B cell (primary cell): ENCODE data around the gene MORC2. TPM values are rescaled to one million over a fixed set of nuclear protein-coding genes. Genes with fewer than 3 reads are reported as not detected.

ENCODE experiments used
- ATAC-seq: fragments of 200-7000 bp; cut with Tn5 transposase; one replicate; pipeline ENCODE4 v1.10.0; 2021; ENCODE audit warnings: low read depth, mild to moderate bottlenecking, moderate number of reproducible peaks, moderate library complexity
- CTCF ChIA-PET: fragments of 350-600 bp; sonication (Branson Sonifier 250); formaldehyde crosslinking; loops from one replicate; lab custom pipeline; 2021; ENCODE audit warnings: antibody characterized with exemption, inconsistent platforms; lab: Charles Lee
- POLR2A ChIA-PET: fragments of 350-600 bp; sonication (Branson Sonifier 250); formaldehyde crosslinking; loops from one replicate; lab custom pipeline; 2021; ENCODE audit warnings: antibody characterized with exemption; lab: Charles Lee
- DNase-seq: peaks from one replicate; pipeline ENCODE4 v3.0.0; 2013
- H2AFZ ChIP-seq: 2 replicates; pipeline ENCODE4 v1.6.1; 2012; ENCODE audit warnings: mild to moderate bottlenecking, low read depth, low read length; ENCODE audit not compliant: insufficient read depth, poor library complexity, severe bottlenecking
- H3K27ac ChIP-seq, 2 donors: 1 replicate in 1 of 2; 2 replicates in 1 of 2; pipeline ENCODE4 v1.5.1; 2012 to 2013; ENCODE audit warnings: low read length in 2 of 2, mild to moderate bottlenecking in 2 of 2, moderate library complexity in 1 of 2
- H3K27me3 ChIP-seq, 4 experiments: fragments of 200-600 bp in 1 of 4; sonication (generic) in 1 of 4; replicated peaks in 1 of 4; 1 replicate in 2 of 4; 2 replicates in 2 of 4; pipeline versions ENCODE4 v1.6.1 to v1.7.0; 2013 to 2016; ENCODE audit warnings: low read length in 3 of 4, mild to moderate bottlenecking in 2 of 4, mixed read lengths in 1 of 4, moderate library complexity in 1 of 4; ENCODE audit not compliant: insufficient read depth in 4 of 4, control insufficient read depth in 3 of 4; ENCODE audit errors: control extremely low read depth in 1 of 4
- H3K36me3 ChIP-seq, 2 experiments: replicated peaks in 1 of 2; 1 replicate in 1 of 2; 2 replicates in 1 of 2; pipeline versions ENCODE4 v1.6.1 to v1.7.1; 2013; ENCODE audit warnings: low read length in 1 of 2; ENCODE audit not compliant: insufficient read depth in 2 of 2, control insufficient read depth in 1 of 2; ENCODE audit errors: control extremely low read depth in 1 of 2, extremely low read depth in 1 of 2
- H3K4me1 ChIP-seq, 2 donors: fragments of 200-600 bp in 1 of 2; sonication (generic) in 1 of 2; 1 replicate in 1 of 2; 2 replicates in 1 of 2; pipeline versions ENCODE4 v1.5.1 to v1.6.1; 2013 to 2017; ENCODE audit warnings: low read length in 2 of 2; ENCODE audit not compliant: control insufficient read depth in 2 of 2, insufficient read depth in 2 of 2
- H3K4me2 ChIP-seq: replicated peaks from 2 replicates; pipeline ENCODE3; 2012; ENCODE audit warnings: mild to moderate bottlenecking, low read depth, low read length; ENCODE audit not compliant: poor library complexity, severe bottlenecking
- H3K4me3 ChIP-seq, 5 experiments: fragments of 200-600 bp in 1 of 5; sonication (generic) in 1 of 5; 1 replicate in 3 of 5; 2 replicates in 2 of 5; pipeline versions ENCODE4 v1.5.1 to v1.7.0; 2011 to 2016; ENCODE audit warnings: low read length in 4 of 5, mild to moderate bottlenecking in 4 of 5, low read depth in 2 of 5, control low read depth in 1 of 5, moderate library complexity in 1 of 5; ENCODE audit not compliant: insufficient read depth in 1 of 5; ENCODE audit errors: control extremely low read depth in 1 of 5, extremely low read depth in 1 of 5
- H3K79me2 ChIP-seq: fragments of 200-600 bp; sonication (generic); one replicate; pipeline ENCODE4 v1.6.0; 2016; ENCODE audit warnings: low read length; ENCODE audit not compliant: control insufficient read depth, insufficient read depth
- H3K9ac ChIP-seq: fragments of 200-600 bp; sonication (generic); 2 replicates; pipeline ENCODE4 v1.6.1; 2017; ENCODE audit warnings: mild to moderate bottlenecking, low read length, moderate library complexity
- H3K9me3 ChIP-seq, 3 donors: one replicate each; pipeline versions ENCODE4 v1.6.1 to v1.7.1; 2013; ENCODE audit warnings: low read length in 2 of 3; ENCODE audit not compliant: control insufficient read depth in 2 of 3, insufficient read depth in 1 of 3; ENCODE audit errors: control extremely low read depth in 1 of 3
- H4K20me1 ChIP-seq: 2 replicates; pipeline ENCODE4 v1.6.0; 2012; ENCODE audit warnings: mild to moderate bottlenecking, low read length; ENCODE audit not compliant: insufficient read depth, control insufficient read depth, poor library complexity, severe bottlenecking
- H3K27ac Mint-ChIP-seq: one replicate; pipeline ENCODE4 v1.8.0; 2021; ENCODE audit warnings: mixed read lengths
- H3K27me3 Mint-ChIP-seq: one replicate; pipeline ENCODE4 v1.8.0; 2021; ENCODE audit warnings: mixed read lengths
- H3K4me1 Mint-ChIP-seq: one replicate; pipeline ENCODE4 v1.8.0; 2021; ENCODE audit warnings: mixed read lengths
- H3K4me3 Mint-ChIP-seq: one replicate; pipeline ENCODE4 v1.8.0; 2021; ENCODE audit warnings: mixed read lengths
- H3K9me3 Mint-ChIP-seq: one replicate; pipeline ENCODE4 v1.8.0; 2022; ENCODE audit warnings: mixed read lengths; ENCODE audit not compliant: insufficient read depth
- EZH2 ChIP-seq: IDR thresholded peaks from 2 replicates; pipeline ENCODE4 v1.6.1; 2012; ENCODE audit warnings: borderline replicate concordance, low read depth, mild to moderate bottlenecking, moderate library complexity, low read length; ENCODE audit not compliant: insufficient read depth, poor library complexity, severe bottlenecking
- WGBS: methylation state at CpG from one replicate; pipeline ENCODE4 v1.1.5; 2013; ENCODE audit warnings: missing lambda C conversion rate; ENCODE audit not compliant: insufficient coverage; 5-methylcytosine and 5-hydroxymethylcytosine counted together
- intact Hi-C: fragments of 100-400 bp; cut with micrococcal nuclease; formaldehyde crosslinking; loops from one replicate; pipeline ENCODE4 v1.10.0; 2022
- polyA plus RNA-seq: library from polyadenylated mRNA; depleted of rRNA; stranded (reverse); fragments of >200 nt; gene quantifications from 2 replicates; pipeline ENCODE4 v1.2.3, GENCODE V29; 2012
- total RNA-seq, 2 donors: library from RNA; stranded (reverse); fragments of 120-200 nt in 1 of 2; gene quantifications; 1 replicate in 1 of 2; 2 replicates in 1 of 2; pipeline versions ENCODE4 v1.2.3 to v1.2.4, GENCODE V29; 2013 to 2022
- TF ChIP-seq, protein P1 (sequence below): fragments of 200-600 bp; IDR thresholded peaks from one replicate; pipeline ENCODE4 v1.8.0; 2022; ENCODE audit warnings: antibody characterized with exemption, mild to moderate bottlenecking

The MORC2 gene
- total and polyA plus RNA-seq, 2 donors (not counting 1 experiment from before 2014, with no cell fraction given), result 10.1 to 25.0 TPM

DNA sequence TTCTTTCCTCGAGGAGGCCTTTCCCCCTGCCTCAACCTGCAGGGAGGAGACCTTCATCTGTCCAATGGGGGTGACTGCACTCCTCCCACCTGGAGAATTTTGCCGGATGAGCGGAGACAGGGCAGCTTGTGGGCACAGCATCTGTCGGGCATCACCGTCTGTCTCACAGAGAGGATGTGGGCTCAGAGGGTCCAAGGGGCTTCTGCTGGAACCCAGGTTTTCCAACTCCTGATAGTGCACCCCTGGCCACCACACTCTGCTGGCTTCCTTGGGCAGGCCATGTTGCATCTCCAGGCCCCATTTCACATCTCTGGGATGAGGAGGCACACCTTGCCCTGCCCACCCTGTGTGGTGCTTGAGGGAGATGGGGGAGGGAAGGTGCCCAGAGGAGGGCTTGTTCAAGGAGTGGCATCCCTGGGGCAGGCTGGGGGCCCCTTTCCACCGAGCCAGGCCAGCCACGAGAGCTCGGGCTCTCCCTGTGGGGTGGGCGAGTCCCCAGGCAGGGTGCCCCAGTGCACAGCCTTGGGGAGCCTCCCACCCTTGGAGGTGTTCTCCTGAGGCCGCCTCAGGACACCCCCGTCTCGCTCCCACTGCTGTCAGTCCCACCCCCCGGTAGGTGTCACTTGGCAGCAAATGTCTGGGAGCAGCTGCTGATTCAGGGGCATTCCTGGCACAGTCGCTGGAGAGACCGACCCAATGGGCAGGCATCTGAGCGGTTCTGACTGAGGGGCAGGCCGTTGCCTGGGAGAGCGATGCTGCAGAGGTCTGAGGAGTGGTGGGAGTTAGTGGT lies 84.2 kb downstream of the MORC2 start:
- Histone ChIP-seq H2AFZ (no peak overlapping the region), H3K4me1 (no peaks in the 10 kb centered on the region), H3K79me2 (no peaks in the 10 kb centered on the region), H3K4me3 (no peak overlapping the region), H4K20me1 (no peaks in the 10 kb centered on the region), H3K27me3 (no peaks in the 10 kb centered on the region), H3K9ac (no peak overlapping the region), H3K9me3 (no peaks in the 10 kb centered on the region), H3K4me2 (no peak overlapping the region), H3K36me3 (no peaks in the 10 kb centered on the region), H3K27ac (no peak overlapping the region)
- intact Hi-C loops, result no loop called here
- POLR2A ChIA-PET, result no interaction called here
- H3K4me1 Mint-ChIP-seq, result no peaks in the 10 kb centered on the region
- ATAC-seq (no peak), DNase-seq (no peak)
- CTCF ChIA-PET, result no interaction called here
- H3K9me3 Mint-ChIP-seq, result no peaks in the 10 kb centered on the region
- H3K4me3 Mint-ChIP-seq, result no peak overlapping the region
- TF ChIP-seq EZH2, result no peak
- TF ChIP-seq, protein P1, sequence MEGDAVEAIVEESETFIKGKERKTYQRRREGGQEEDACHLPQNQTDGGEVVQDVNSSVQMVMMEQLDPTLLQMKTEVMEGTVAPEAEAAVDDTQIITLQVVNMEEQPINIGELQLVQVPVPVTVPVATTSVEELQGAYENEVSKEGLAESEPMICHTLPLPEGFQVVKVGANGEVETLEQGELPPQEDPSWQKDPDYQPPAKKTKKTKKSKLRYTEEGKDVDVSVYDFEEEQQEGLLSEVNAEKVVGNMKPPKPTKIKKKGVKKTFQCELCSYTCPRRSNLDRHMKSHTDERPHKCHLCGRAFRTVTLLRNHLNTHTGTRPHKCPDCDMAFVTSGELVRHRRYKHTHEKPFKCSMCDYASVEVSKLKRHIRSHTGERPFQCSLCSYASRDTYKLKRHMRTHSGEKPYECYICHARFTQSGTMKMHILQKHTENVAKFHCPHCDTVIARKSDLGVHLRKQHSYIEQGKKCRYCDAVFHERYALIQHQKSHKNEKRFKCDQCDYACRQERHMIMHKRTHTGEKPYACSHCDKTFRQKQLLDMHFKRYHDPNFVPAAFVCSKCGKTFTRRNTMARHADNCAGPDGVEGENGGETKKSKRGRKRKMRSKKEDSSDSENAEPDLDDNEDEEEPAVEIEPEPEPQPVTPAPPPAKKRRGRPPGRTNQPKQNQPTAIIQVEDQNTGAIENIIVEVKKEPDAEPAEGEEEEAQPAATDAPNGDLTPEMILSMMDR, result no peak
- H3K27me3 Mint-ChIP-seq, result no peaks in the 10 kb centered on the region
- WGBS, result 94% methylated on average over 17 of the region's 18 CpGs
- no peak overlapping the region for H3K27ac Mint-ChIP-seq

DNA sequence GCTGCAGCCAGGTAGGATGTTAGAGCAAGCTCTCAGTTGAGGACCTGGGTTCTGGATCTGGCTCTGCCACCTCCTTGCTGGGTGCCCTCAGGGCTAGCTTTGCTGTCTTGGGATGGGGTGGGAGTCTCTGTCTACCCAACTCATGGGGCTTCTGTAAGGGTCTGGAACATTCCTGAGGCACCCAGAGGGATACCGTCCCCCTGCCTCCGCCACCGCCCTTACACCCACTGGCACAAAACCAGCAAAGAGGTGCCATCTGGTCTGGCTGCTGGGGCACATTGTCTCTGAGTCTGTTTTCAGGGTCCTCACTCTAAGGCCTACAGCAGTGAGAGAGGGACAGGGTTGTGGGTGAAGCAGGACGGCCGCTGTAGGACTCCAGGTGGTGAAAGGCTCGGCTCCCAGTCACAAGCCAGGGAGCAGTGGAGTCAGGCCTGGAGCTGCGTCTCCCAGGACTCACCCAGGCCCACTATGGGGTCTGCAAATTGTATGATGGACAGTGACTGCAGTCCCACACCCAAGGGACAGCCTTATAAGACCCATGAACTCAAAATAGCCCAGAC lies 84.9 kb downstream of the MORC2 start:
- Mint-ChIP-seq H3K4me1 (no peaks in the 10 kb centered on the region), H3K4me3 (no peak overlapping the region), H3K27ac (no peak overlapping the region), H3K9me3 (no peaks in the 10 kb centered on the region), H3K27me3 (no peaks in the 10 kb centered on the region)
- Histone ChIP-seq H3K79me2 (no peaks in the 10 kb centered on the region), H3K4me1 (no peaks in the 10 kb centered on the region), H2AFZ (no peak overlapping the region), H3K36me3 (no peaks in the 10 kb centered on the region), H3K4me3 (no peak overlapping the region), H3K27me3 (no peaks in the 10 kb centered on the region), H3K9me3 (no peaks in the 10 kb centered on the region), H4K20me1 (no peaks in the 10 kb centered on the region), H3K4me2 (no peak overlapping the region), H3K27ac (no peak overlapping the region), H3K9ac (no peak overlapping the region)
- intact Hi-C loops, result no loop called here
- 97% methylated on average over 5 of the region's 7 CpGs for WGBS
- no peak for TF ChIP-seq EZH2
- TF ChIP-seq, protein P1, result no peak
- no peak for ATAC-seq
- CTCF ChIA-PET, result interaction anchor here (0.6 kb wide), 1 partner anchor 222 kb away, joined by 3 read pairs; no protein-coding TSS in a partner anchor
- POLR2A ChIA-PET, result no interaction called here
- DNase-seq, result no peak
